NOMO-1 treated with DMSO at 0.1 percent for 48 hours (cell line): ENCODE results near the gene PDPR.
"Not testable (repeated sequence)": the region's sequence is repeated elsewhere in the genome, so short reads cannot be mapped to it uniquely, and the experiment has no call there.

ENCODE experiments used
- DNase-seq: peaks from one replicate; lab custom pipeline; 2025; ENCODE audit not compliant: unreplicated experiment; lab: John Stamatoyannopoulos, UW

Gene PDPR

DNA sequence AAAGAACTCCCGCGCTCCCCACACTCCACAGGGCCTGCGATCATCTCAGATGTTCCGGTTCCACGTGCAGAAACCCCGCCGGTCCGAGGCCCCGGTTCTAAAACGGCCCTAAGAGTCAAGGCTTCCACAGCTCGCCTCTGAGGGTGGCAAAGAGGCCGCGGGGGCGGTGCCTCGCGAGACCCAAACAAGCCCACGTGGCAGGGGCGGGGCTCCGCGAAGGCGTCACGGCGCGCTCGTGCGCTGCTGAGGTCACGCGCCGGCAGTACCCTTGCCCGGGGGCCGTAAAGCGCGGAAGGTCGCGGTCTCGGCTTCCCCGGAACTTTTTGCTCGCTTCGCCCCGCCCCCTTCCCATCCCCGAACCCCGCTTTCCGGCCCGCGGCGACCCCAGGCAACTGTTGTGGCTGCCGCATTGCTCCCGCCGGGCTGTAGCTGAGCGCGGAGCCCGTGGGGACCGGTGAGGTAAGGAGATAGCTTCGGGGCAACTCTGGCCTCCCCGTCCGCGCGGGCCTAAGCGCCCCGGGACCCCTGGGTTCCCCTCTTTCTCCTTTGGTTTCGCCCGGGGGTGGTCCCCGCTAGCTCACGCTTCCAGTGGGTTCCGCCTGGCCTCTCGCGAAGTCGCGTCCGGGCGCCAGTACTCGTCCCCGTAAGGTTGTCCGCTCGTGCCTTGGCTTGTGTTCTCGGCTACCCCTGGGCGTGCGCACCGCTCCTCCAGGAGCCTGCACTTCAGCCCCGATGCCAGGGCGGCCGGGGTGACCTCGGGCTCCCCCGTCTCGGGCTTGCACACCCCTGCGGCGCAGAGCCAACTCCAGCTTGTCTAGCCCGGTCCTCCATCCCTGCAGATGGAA is at the start of gene PDPR:
PDPR (plus strand) TSS at position 351 of the 845 bp plus-strand sequence. CDS start 6,161 bp downstream, outside the sequence.
- peak; percentile 91 for DNase-seq

- not testable (repeated sequence) for DNase-seq
Measured at GRCh38 chr16:70064841-70065370, 49.2 kb upstream of the PDPR start.

- DNase-seq, result not testable (repeated sequence)
Measured at GRCh38 chr16:70065376-70065745, 48.8 kb upstream of the PDPR start.

DNA sequence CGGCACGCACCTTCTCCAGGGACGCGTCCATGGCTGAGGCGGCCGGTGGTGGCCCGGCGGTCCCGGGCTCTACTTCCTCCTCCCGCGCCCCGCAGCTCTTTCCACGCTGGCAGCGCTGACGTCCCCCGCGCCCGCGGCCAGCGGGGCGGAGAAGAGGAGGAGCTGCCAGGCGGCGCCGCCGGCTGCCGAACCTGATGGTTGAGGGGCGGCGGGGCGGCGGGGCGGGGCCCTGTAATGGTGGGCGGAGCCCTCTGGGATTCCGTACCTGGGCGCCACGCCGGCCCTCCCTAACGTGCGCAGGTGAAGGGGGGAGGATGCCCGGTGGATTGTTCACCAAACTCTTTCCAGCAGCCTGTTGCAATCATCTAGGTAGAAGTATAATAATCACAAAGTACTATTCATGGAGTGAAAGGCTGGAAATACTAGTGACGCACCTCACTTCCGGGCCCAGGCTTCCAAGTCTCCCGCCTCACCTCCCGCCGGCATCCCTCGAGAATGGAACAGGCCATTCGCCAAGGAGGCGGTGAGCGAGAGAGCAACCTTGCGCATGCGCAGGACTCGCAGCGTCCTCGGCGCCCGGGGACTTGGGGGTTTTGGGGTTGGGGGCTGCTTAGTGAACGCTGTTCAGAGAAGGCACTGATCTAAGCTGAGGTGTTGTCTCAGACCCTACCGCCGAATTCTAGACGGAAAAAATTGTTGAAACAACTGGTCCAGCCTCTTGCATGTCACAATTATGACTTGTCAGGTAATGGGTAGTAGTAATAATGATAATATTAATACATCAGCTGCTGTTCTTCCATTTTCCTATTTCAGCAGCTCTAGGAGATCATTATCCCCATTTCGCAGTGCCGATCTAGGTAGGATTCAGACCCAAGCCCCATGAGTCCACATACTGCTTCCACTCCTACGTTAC is 48.1 kb upstream of the PDPR start:
- peak; percentile 71 for DNase-seq

- not testable (repeated sequence) for DNase-seq
Measured at GRCh38 chr16:70066751-70067150, 47.4 kb upstream of the PDPR start.

DNA sequence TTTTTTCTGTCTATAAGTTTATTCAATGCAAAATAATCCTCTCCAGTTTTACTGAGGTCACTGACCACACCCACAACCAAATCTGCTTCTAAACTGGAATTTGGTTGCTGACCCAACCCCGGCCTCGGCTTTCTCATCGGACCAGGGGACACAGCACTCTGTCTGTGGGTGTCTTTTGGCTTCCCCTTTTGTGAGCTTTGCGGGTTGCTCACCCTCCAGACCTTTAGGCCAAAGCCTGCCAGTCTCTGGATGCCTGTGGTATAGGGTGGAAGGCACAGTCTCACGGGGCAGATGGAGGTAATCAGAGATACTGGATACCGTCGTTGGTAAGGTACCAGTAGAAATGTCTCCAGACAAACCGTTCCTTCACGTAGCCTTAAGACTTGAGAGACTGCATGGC is 35.1 kb upstream of the PDPR start:
- not testable (repeated sequence) for DNase-seq

DNA sequence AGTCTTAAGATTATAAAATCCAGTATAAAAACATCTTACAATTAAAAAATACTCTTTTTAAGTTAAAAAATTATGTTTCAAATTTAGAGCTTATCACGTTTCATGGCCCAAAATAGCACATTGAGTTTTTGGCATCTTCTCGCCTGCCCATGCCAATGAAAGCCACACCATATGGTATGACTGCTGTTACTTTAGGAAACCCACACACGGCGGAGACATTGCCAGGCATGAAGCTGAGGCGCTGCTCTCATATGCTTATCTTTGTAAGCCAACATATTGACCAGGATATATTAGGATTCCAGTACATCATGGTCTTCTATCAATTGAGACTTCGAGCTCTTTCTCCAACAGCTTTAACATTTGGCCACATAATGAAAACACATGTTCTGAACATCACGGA is 32.9 kb upstream of the PDPR start:
- DNase-seq, result not testable (repeated sequence)

- not testable (repeated sequence) for DNase-seq
Measured at GRCh38 chr16:70083931-70084330, 30.2 kb upstream of the PDPR start.

DNA sequence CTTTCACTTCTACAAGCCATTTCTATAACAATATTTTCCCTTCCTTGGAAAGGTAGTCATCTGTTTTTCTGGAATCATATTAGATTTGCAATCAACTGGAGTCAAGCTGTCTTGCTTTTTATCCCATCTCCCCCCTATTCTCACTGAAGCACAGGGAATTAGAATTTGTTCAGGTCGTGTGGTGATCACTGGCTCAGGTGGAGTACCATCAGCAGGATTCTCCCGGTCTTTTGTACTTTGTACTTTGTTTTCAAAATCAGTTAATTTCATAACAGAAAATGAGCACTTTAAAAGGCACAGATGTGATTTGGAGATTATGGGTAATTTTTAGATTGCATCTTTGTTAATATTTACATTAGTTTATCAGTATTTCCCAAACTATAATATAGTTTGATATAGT is 26.0 kb upstream of the PDPR start:
- DNase-seq, result not testable (repeated sequence)

DNA sequence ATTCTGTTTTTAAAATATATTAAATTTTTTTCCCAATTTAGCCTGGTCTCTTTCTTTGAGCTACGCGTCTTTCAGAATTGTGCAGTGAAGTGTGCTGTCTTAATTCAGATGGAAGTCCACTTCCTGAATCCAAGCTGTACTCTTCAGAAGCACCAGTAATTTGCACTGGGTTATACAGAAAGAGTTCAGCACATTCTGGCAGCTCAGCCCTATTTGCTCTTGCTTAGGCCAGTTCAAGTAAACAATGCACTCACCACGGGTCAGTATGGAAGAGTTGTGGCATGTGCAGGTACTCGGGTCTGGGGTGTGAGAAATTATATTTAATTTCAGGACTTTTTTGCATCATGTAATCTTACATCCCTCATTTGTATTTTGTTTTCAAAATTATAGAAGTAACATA is 25.3 kb upstream of the PDPR start:
- DNase-seq, result not testable (repeated sequence)

- not testable (repeated sequence) for DNase-seq
Measured at GRCh38 chr16:70089289-70089688, 24.8 kb upstream of the PDPR start.

- not testable (repeated sequence) for DNase-seq
Measured at GRCh38 chr16:70091104-70091503, 23.0 kb upstream of the PDPR start.

DNA sequence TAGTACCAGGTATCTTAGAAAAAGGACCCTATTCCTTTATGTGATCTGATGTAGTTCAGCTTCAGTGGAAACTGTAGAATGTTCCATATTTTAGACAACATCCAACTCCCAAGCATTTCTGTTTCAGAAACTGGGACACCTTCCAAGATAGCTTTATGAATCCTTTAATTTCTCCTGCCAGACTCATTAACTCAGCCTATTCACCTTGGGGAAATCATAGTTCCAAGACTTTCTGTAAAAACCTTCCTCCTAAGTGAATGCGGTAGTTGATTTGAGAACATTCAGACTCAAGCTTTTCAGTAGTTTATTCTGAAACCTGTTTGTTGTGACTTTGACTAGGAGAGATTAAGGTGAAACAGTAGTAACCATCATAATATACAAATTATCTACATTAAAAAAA is 20.0 kb upstream of the PDPR start:
- DNase-seq, result not testable (repeated sequence)

- not testable (repeated sequence) for DNase-seq
Measured at GRCh38 chr16:70109583-70110279, 4.4 kb upstream of the PDPR start.

DNA sequence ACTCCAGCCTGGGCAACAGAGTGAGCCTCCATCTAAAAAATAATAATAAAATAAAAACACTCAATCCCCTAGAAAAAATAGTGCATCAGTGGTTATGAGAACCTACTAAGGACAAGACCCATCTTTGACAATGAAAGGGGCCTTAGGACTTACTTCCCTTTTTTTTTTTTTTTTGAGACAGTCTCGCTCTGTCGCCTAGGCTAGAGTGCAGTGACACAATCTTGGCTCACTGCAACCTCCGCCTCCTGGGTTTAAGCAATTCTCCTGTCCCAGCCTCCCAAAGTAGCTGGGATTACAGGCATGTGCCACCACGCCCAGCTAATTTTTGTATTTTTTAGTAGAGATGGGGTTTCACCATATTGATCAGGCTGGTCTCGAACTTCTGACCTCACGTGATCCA is 2.0 kb upstream of the PDPR start:
- peak; percentile 11 for DNase-seq

DNA sequence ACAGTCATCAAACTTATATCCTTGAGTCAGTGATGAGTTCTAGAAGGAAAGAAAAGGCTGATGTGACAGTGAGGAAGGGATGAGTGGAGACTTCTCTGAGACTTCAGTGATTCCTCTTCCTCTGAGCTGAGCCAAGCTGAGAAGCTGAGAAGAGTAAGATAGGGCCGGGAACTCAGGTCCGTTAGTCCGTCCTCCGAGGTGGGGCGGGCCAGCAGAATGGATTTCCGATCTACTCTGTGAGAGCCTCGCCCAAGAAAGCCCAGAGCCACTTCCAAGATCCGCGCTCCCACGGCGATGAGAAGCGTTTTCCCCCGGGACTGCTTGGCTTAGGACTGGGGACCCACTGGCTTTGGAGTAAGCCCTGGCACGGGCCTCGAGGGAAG is 542 bp upstream of the PDPR start:
- DNase-seq, result not testable (repeated sequence)

- DNase-seq, result not testable (repeated sequence)
Measured at GRCh38 chr16:70118354-70118753, 4.2 kb downstream of the PDPR start.

GRCh38 chr16:70118776-70119175 is 4.6 kb downstream of the PDPR start:
- not testable (repeated sequence) for DNase-seq

- DNase-seq, result not testable (repeated sequence)
Measured at GRCh38 chr16:70120398-70120797, 6.3 kb downstream of the PDPR start.

DNA sequence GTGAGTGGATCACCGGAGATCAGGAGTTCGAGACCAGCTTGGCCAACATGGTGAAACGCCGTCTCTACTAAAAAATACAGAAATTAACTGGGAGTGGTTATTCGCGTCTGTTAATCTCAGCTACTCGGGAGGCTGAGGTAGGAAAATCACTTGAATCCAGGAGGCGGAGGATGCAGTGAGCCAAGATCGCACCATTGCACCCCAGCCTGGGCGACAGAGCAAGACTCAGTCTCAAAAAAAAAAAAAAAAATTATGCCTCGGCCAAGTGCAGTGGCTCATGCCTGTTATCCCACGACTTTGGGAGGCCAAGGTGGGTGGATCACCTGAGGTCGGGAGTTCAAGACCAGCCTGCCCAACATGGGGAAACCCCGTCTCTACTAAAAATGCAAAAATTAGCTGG is 9.7 kb downstream of the PDPR start:
- not testable (repeated sequence) for DNase-seq

DNA sequence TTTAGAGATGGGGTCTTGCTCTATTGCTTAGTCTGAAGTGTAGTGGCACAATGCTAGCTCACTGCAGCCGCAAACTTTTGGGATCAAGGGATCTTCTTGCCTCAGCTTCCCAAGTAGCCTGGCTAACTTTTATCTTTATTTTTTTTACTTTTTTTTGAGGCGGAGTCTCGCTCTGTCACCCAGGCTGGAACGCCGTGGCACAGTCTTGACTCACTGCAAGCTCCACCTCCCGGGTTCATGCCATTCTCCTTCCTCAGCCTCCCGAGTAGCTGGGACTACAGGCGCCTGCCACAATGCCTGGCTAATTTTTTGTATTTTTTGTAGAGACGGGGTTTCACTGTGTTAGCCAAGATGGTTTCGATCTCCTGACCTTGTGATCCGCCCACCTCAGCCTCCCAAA is 12.1 kb downstream of the PDPR start:
- not testable (repeated sequence) for DNase-seq
